H1 (cell line): ENCODE measurements around the gene GPSM1. TPM values are rescaled to one million over a fixed set of nuclear protein-coding genes. Genes with fewer than 3 reads are reported as not detected.

Experiments used
- CBX8 ChIP-seq: fragments of 300-800, 300-1000 bp; sonication (generic); IDR thresholded peaks from 2 replicates; pipeline ENCODE4 v1.7.1; 2016; ENCODE audit warnings: low read depth, low read length, borderline replicate concordance
- RNF2 ChIP-seq: fragments of 200-900, 300-1000 bp; sonication (generic); IDR thresholded peaks from 2 replicates; pipeline ENCODE4 v1.7.1; 2016; ENCODE audit warnings: borderline replicate concordance, low read depth, mild to moderate bottlenecking, antibody characterized with exemption, low read length; ENCODE audit not compliant: poor library complexity, severe bottlenecking; ENCODE audit errors: missing control alignments
- SP1 ChIP-seq: IDR thresholded peaks from 2 replicates; pipeline ENCODE4 v1.6.1; 2011; ENCODE audit warnings: low read depth, low read length
- SP2 ChIP-seq: IDR thresholded peaks from 2 replicates; pipeline ENCODE4 v1.6.1; 2012; ENCODE audit warnings: mild to moderate bottlenecking, low read length, inconsistent platforms
- SRF ChIP-seq: IDR thresholded peaks from 2 replicates; pipeline ENCODE4 v1.6.1; 2011; ENCODE audit warnings: mild to moderate bottlenecking, low read depth, low read length, moderate library complexity
- YY1 ChIP-seq: IDR thresholded peaks from 2 replicates; pipeline ENCODE4 v1.6.1; 2011; ENCODE audit warnings: low read depth, mild to moderate bottlenecking, low read length
- polyA plus RNA-seq, 7 experiments: library from polyadenylated mRNA; depleted of rRNA in 3 of 7; stranded (reverse) in 5 of 7; unstranded in 2 of 7; fragments of >200 nt in 5 of 7; fragments of 200-250 nt in 2 of 7; gene quantifications; 1 replicate in 5 of 7; 2 replicates in 1 of 7; 4 replicates in 1 of 7; pipeline versions ENCODE4 v1.2.1 to v1.2.3, GENCODE V29; 2011 to 2013; ENCODE audit warnings: missing spikeins in 2 of 7, mixed read lengths in 2 of 7
- total RNA-seq: library from RNA; stranded (reverse); fragmentation: NEBNext Ultra II Directional; extraction: Animal tissue kit (Norgen Biotek cat#: 25700); gene quantifications from 2 replicates; pipeline ENCODE4 v1.2.1, GENCODE V29; 2021
- TF ChIP-seq, protein P1 (sequence below): fragments of 300-600 bp; sonication (generic); IDR thresholded peaks from 2 replicates; pipeline ENCODE4 v1.7.1; 2012; ENCODE audit warnings: low read length, moderate library complexity, mild to moderate bottlenecking, inconsistent platforms; ENCODE audit not compliant: insufficient replicate concordance

GPSM1 gene
- total and polyA plus RNA-seq, 2 of the 8 experiments (the other 6 are each of a cell fraction or from before 2014, with no cell fraction given): 12.8 to 18.0 TPM

DNA sequence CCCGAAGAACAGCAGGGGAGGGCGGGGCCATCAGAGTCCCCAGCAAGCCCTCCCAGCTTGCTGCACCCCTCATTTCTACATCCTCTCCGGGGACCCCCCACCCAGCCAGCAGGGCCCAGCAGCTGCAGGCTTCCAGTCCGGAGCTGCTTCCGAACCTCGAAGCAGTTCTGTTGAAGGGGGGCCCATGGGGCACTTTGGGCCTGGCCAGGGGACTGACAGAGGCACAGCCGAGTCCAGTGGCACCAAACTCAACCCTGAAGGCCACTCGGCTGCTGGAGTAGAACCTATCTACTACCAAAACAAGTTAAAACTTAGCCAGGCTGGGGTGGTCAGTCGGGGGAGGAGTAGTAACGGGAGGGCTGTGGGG lies 15.3 kb upstream of the GPSM1 start (continued):
- TF ChIP-seq SRF: no peak
- TF ChIP-seq SP1: no peak
- TF ChIP-seq CBX8: no peak
- TF ChIP-seq SP2: no peak
- TF ChIP-seq, protein P1, sequence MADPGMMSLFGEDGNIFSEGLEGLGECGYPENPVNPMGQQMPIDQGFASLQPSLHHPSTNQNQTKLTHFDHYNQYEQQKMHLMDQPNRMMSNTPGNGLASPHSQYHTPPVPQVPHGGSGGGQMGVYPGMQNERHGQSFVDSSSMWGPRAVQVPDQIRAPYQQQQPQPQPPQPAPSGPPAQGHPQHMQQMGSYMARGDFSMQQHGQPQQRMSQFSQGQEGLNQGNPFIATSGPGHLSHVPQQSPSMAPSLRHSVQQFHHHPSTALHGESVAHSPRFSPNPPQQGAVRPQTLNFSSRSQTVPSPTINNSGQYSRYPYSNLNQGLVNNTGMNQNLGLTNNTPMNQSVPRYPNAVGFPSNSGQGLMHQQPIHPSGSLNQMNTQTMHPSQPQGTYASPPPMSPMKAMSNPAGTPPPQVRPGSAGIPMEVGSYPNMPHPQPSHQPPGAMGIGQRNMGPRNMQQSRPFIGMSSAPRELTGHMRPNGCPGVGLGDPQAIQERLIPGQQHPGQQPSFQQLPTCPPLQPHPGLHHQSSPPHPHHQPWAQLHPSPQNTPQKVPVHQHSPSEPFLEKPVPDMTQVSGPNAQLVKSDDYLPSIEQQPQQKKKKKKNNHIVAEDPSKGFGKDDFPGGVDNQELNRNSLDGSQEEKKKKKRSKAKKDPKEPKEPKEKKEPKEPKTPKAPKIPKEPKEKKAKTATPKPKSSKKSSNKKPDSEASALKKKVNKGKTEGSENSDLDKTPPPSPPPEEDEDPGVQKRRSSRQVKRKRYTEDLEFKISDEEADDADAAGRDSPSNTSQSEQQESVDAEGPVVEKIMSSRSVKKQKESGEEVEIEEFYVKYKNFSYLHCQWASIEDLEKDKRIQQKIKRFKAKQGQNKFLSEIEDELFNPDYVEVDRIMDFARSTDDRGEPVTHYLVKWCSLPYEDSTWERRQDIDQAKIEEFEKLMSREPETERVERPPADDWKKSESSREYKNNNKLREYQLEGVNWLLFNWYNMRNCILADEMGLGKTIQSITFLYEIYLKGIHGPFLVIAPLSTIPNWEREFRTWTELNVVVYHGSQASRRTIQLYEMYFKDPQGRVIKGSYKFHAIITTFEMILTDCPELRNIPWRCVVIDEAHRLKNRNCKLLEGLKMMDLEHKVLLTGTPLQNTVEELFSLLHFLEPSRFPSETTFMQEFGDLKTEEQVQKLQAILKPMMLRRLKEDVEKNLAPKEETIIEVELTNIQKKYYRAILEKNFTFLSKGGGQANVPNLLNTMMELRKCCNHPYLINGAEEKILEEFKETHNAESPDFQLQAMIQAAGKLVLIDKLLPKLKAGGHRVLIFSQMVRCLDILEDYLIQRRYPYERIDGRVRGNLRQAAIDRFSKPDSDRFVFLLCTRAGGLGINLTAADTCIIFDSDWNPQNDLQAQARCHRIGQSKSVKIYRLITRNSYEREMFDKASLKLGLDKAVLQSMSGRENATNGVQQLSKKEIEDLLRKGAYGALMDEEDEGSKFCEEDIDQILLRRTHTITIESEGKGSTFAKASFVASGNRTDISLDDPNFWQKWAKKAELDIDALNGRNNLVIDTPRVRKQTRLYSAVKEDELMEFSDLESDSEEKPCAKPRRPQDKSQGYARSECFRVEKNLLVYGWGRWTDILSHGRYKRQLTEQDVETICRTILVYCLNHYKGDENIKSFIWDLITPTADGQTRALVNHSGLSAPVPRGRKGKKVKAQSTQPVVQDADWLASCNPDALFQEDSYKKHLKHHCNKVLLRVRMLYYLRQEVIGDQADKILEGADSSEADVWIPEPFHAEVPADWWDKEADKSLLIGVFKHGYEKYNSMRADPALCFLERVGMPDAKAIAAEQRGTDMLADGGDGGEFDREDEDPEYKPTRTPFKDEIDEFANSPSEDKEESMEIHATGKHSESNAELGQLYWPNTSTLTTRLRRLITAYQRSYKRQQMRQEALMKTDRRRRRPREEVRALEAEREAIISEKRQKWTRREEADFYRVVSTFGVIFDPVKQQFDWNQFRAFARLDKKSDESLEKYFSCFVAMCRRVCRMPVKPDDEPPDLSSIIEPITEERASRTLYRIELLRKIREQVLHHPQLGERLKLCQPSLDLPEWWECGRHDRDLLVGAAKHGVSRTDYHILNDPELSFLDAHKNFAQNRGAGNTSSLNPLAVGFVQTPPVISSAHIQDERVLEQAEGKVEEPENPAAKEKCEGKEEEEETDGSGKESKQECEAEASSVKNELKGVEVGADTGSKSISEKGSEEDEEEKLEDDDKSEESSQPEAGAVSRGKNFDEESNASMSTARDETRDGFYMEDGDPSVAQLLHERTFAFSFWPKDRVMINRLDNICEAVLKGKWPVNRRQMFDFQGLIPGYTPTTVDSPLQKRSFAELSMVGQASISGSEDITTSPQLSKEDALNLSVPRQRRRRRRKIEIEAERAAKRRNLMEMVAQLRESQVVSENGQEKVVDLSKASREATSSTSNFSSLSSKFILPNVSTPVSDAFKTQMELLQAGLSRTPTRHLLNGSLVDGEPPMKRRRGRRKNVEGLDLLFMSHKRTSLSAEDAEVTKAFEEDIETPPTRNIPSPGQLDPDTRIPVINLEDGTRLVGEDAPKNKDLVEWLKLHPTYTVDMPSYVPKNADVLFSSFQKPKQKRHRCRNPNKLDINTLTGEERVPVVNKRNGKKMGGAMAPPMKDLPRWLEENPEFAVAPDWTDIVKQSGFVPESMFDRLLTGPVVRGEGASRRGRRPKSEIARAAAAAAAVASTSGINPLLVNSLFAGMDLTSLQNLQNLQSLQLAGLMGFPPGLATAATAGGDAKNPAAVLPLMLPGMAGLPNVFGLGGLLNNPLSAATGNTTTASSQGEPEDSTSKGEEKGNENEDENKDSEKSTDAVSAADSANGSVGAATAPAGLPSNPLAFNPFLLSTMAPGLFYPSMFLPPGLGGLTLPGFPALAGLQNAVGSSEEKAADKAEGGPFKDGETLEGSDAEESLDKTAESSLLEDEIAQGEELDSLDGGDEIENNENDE: no peak
- no peak for TF ChIP-seq YY1
- no peak for TF ChIP-seq RNF2
- TF ChIP-seq, all 59 proteins: peak for 0
